GM19239 (cell line): ENCODE results near the gene SLC39A11.

ENCODE experiments used
- DNase-seq: peaks from one replicate; pipeline ENCODE4 v3.0.0; 2011; ENCODE audit warnings: low spot score; ENCODE audit not compliant: insufficient read length
- FAIRE-seq: peaks from 2 replicates; lab custom pipeline; 2011; peaks lifted over from hg19 to GRCh38; lab: Jason Lieb, UNC

The SLC39A11 gene

GRCh38 chr17:72745241-72745640, 347.2 kb downstream of the SLC39A11 start:
- FAIRE-seq (no peak), DNase-seq (no peak)

- DNase-seq: no peak
- no peak for FAIRE-seq
These were observed 349.4 kb downstream of the SLC39A11 start for GRCh38 chr17:72743037-72743467.

GRCh38 chr17:72737151-72737690, 355.3 kb downstream of the SLC39A11 start:
- DNase-seq: no peak
- FAIRE-seq: no peak

- no peak for FAIRE-seq
- no peak for DNase-seq
These were observed 356.9 kb downstream of the SLC39A11 start for GRCh38 chr17:72735592-72735991.

GRCh38 chr17:72735048-72735447, 357.4 kb downstream of the SLC39A11 start:
- DNase-seq (no peak), FAIRE-seq (no peak)

GRCh38 chr17:72734613-72735012, 357.9 kb downstream of the SLC39A11 start:
- no peak for FAIRE-seq
- no peak for DNase-seq

- DNase-seq: no peak
- no peak for FAIRE-seq
These were observed 358.7 kb downstream of the SLC39A11 start for GRCh38 chr17:72733619-72734282.

- DNase-seq: no peak
- FAIRE-seq: no peak
These were observed 359.4 kb downstream of the SLC39A11 start for GRCh38 chr17:72732893-72733618.

- DNase-seq (no peak), FAIRE-seq (no peak)
These were observed 362.4 kb downstream of the SLC39A11 start for GRCh38 chr17:72730077-72730476.

- peak; percentile 84 for FAIRE-seq
- DNase-seq: peak; percentile 67
These were observed 365.6 kb downstream of the SLC39A11 start for GRCh38 chr17:72726936-72727335.

GRCh38 chr17:72725433-72726068, 366.9 kb downstream of the SLC39A11 start:
- FAIRE-seq (peak; percentile 71), DNase-seq (peak; percentile 14)

GRCh38 chr17:72724267-72724666, 368.2 kb downstream of the SLC39A11 start:
- DNase-seq: no peak

GRCh38 chr17:72723711-72724110, 368.8 kb downstream of the SLC39A11 start:
- FAIRE-seq (no peak), DNase-seq (no peak)

More at GRCh38 chr17:72724267-72724666, 368.2 kb downstream of the SLC39A11 start:
- FAIRE-seq: no peak

GRCh38 chr17:72720494-72720825, 372.0 kb downstream of the SLC39A11 start:
- FAIRE-seq (no peak), DNase-seq (no peak)

GRCh38 chr17:72719578-72720493, 372.7 kb downstream of the SLC39A11 start:
- FAIRE-seq (no peak), DNase-seq (no peak)

- DNase-seq (no peak), FAIRE-seq (no peak)
These were observed 373.3 kb downstream of the SLC39A11 start for GRCh38 chr17:72719206-72719577.

- no peak for FAIRE-seq
- no peak for DNase-seq
These were observed 374.8 kb downstream of the SLC39A11 start for GRCh38 chr17:72717676-72718075.

GRCh38 chr17:72717276-72717675, 375.2 kb downstream of the SLC39A11 start:
- DNase-seq (no peak), FAIRE-seq (no peak)

- no peak for FAIRE-seq
- DNase-seq: no peak
These were observed 376.4 kb downstream of the SLC39A11 start for GRCh38 chr17:72715906-72716572.
